ENCODE results near the gene GPBP1L1. TPM values are rescaled to one million over a fixed set of nuclear protein-coding genes. Genes with fewer than 3 reads are reported as not detected.

GPBP1L1 gene
- total and polyA plus RNA-seq, 2 of the 13 experiments (the other 11 are each of a cell fraction or from before 2014, with no cell fraction given) = 45.9 to 86.1 TPM

DNA sequence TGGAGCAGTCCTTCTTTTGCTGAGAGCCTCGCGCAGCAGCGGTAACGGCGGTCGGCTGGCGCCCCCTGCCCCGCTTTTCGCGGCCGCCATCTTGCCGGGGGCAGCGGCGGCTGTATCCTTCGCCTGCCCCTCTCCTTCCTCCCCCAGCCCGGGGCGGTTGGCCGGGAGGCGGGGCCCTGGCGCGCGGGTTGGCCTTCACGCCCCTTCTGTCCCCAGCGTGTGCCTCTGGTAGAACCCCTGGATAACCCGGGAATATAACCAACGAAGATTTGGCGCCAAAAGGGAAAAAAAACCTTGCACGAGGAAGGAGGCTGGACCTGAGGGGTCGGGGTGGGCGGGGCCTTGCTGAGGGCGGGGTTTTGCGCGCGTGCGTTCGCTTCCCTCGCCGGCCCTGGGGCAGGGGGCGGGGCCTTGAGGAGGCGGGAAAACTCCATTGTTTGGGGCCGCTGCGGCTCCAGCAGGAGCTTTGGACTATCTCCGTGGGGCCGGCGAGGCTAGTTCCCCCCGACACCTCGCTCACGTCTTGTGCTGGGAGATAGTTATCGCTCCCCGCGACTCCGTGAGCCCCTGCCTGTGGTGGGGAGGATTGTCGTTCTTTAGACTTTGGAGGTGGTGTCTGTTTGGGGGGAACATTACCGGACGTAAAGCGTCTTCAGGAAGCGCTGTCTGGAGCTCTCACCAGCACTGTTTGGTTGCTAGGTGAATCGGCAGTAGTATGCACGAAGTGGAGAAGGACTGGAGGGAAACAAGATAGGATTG is 101.8 kb downstream of the GPBP1L1 start (continued):
- TF ChIP-seq ZNF256 (CRISPR knock-in tag; conservative IDR thresholded peaks at IDR 0.05) (no peak), PHF21A (CRISPR knock-in tag; IDR thresholded peaks at IDR 0.05) (peak; percentile 10), TSC22D2 (CRISPR knock-in tag; IDR thresholded peaks at IDR 0.05; ENCODE audit: borderline replicate concordance) (no peak), ZNF468 (CRISPR knock-in tag; IDR thresholded peaks at IDR 0.05) (no peak), KLF11 (CRISPR knock-in tag; IDR thresholded peaks at IDR 0.05) (0 out of 2 replicates have a peak, but pooled peaks have one; percentile 44), HNRNPH1 (optimal IDR thresholded peaks at IDR 0.05; ENCODE audit: low read depth, low read length) (no peak), HDAC2 (CRISPR knock-in tag; IDR thresholded peaks at IDR 0.05) (peak; percentile 40; the same call in 1 of the 2 replicates), STAG1 (CRISPR knock-in tag; IDR thresholded peaks at IDR 0.05) (peak; percentile 49), ZBTB7A (CRISPR knock-in tag; IDR thresholded peaks at IDR 0.05) (no peak)
- TF ChIP-seq, protein P1, sequence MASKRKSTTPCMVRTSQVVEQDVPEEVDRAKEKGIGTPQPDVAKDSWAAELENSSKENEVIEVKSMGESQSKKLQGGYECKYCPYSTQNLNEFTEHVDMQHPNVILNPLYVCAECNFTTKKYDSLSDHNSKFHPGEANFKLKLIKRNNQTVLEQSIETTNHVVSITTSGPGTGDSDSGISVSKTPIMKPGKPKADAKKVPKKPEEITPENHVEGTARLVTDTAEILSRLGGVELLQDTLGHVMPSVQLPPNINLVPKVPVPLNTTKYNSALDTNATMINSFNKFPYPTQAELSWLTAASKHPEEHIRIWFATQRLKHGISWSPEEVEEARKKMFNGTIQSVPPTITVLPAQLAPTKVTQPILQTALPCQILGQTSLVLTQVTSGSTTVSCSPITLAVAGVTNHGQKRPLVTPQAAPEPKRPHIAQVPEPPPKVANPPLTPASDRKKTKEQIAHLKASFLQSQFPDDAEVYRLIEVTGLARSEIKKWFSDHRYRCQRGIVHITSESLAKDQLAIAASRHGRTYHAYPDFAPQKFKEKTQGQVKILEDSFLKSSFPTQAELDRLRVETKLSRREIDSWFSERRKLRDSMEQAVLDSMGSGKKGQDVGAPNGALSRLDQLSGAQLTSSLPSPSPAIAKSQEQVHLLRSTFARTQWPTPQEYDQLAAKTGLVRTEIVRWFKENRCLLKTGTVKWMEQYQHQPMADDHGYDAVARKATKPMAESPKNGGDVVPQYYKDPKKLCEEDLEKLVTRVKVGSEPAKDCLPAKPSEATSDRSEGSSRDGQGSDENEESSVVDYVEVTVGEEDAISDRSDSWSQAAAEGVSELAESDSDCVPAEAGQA (IDR thresholded peaks at IDR 0.05; ENCODE audit: low read depth) = peak; percentile 5
- TF ChIP-seq, protein P1 (CRISPR knock-in tag; IDR thresholded peaks at IDR 0.05; ENCODE audit: borderline replicate concordance) = peak; percentile 46; the same call in 1 of the 2 replicates
- TF ChIP-seq, protein P2, sequence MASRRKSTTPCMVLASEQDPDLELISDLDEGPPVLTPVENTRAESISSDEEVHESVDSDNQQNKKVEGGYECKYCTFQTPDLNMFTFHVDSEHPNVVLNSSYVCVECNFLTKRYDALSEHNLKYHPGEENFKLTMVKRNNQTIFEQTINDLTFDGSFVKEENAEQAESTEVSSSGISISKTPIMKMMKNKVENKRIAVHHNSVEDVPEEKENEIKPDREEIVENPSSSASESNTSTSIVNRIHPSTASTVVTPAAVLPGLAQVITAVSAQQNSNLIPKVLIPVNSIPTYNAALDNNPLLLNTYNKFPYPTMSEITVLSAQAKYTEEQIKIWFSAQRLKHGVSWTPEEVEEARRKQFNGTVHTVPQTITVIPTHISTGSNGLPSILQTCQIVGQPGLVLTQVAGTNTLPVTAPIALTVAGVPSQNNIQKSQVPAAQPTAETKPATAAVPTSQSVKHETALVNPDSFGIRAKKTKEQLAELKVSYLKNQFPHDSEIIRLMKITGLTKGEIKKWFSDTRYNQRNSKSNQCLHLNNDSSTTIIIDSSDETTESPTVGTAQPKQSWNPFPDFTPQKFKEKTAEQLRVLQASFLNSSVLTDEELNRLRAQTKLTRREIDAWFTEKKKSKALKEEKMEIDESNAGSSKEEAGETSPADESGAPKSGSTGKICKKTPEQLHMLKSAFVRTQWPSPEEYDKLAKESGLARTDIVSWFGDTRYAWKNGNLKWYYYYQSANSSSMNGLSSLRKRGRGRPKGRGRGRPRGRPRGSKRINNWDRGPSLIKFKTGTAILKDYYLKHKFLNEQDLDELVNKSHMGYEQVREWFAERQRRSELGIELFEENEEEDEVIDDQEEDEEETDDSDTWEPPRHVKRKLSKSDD (CRISPR knock-in tag; IDR thresholded peaks at IDR 0.05; ENCODE audit: low read depth) = peak; percentile 67
- TF ChIP-seq, protein P3, sequence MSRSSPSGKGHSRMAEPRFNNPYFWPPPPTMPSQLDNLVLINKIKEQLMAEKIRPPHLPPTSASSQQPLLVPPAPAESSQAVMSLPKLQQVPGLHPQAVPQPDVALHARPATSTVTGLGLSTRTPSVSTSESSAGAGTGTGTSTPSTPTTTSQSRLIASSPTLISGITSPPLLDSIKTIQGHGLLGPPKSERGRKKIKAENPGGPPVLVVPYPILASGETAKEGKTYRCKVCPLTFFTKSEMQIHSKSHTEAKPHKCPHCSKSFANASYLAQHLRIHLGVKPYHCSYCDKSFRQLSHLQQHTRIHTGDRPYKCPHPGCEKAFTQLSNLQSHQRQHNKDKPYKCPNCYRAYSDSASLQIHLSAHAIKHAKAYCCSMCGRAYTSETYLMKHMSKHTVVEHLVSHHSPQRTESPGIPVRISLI (CRISPR knock-in tag; IDR thresholded peaks at IDR 0.05; ENCODE audit: borderline replicate concordance) = peak; percentile 87
- TF ChIP-seq, protein P4, sequence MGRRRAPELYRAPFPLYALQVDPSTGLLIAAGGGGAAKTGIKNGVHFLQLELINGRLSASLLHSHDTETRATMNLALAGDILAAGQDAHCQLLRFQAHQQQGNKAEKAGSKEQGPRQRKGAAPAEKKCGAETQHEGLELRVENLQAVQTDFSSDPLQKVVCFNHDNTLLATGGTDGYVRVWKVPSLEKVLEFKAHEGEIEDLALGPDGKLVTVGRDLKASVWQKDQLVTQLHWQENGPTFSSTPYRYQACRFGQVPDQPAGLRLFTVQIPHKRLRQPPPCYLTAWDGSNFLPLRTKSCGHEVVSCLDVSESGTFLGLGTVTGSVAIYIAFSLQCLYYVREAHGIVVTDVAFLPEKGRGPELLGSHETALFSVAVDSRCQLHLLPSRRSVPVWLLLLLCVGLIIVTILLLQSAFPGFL (CRISPR knock-in tag; IDR thresholded peaks at IDR 0.05) = 0 out of 2 replicates have a peak, but pooled peaks have one; percentile 15
- TF ChIP-seq, protein P5, sequence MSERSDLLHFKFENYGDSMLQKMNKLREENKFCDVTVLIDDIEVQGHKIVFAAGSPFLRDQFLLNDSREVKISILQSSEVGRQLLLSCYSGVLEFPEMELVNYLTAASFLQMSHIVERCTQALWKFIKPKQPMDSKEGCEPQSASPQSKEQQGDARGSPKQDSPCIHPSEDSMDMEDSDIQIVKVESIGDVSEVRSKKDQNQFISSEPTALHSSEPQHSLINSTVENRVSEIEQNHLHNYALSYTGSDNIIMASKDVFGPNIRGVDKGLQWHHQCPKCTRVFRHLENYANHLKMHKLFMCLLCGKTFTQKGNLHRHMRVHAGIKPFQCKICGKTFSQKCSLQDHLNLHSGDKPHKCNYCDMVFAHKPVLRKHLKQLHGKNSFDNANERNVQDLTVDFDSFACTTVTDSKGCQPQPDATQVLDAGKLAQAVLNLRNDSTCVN (CRISPR knock-in tag; IDR thresholded peaks at IDR 0.05; ENCODE audit: borderline replicate concordance) = no peak
